GM23338 (cell line): ENCODE results near the gene WDR27. TPM values are rescaled to one million over a fixed set of nuclear protein-coding genes. Genes with fewer than 3 reads are reported as not detected.

Experiments
- ATAC-seq: fragments of 200-7000 bp; cut with Tn5 transposase; 3 replicates; pipeline ENCODE4 v1.9.1; 2020
- DNase-seq: peaks from one replicate; pipeline ENCODE4 v3.0.0-alpha.2; 2015; ENCODE audit warnings: low spot score
- H2AFZ ChIP-seq: fragments of 200-600 bp; sonication (generic); 2 replicates; pipeline ENCODE4 v1.8.0; 2016; ENCODE audit warnings: antibody characterized with exemption, mild to moderate bottlenecking, moderate library complexity
- H3F3A ChIP-seq: fragments of 200-600 bp; sonication (generic); replicated peaks from 2 replicates; pipeline ENCODE4 v1.8.0; 2017; ENCODE audit warnings: antibody characterized with exemption, mixed run types, low read depth
- H3K27ac ChIP-seq: fragments of 200-600 bp; sonication (generic); 2 replicates; pipeline ENCODE4 v1.6.1; 2016; ENCODE audit warnings: low read depth
- H3K27me3 ChIP-seq: fragments of 200-600 bp; sonication (generic); 2 replicates; pipeline ENCODE4 v1.8.0; 2016; ENCODE audit warnings: mild to moderate bottlenecking, mixed run types, moderate library complexity; ENCODE audit not compliant: insufficient read depth
- H3K36me3 ChIP-seq: fragments of 200-600 bp; sonication (generic); 2 replicates; pipeline ENCODE4 v1.8.0; 2016; ENCODE audit warnings: mild to moderate bottlenecking; ENCODE audit not compliant: insufficient read depth
- H3K4me1 ChIP-seq: fragments of 200-600 bp; sonication (generic); 2 replicates; pipeline ENCODE4 v1.8.0; 2016; ENCODE audit warnings: mild to moderate bottlenecking, moderate library complexity; ENCODE audit not compliant: insufficient read depth
- H3K4me2 ChIP-seq: fragments of 200-600 bp; sonication (generic); 2 replicates; pipeline ENCODE4 v1.7.1; 2017; ENCODE audit warnings: mixed run types
- H3K4me3 ChIP-seq: fragments of 200-600 bp; sonication (generic); 2 replicates; pipeline ENCODE4 v1.6.1; 2016; ENCODE audit warnings: mixed run types
- H3K79me2 ChIP-seq: fragments of 200-600 bp; sonication (generic); replicated peaks from 2 replicates; pipeline ENCODE4 v1.8.0; 2017; ENCODE audit warnings: mild to moderate bottlenecking; ENCODE audit not compliant: insufficient read depth
- H3K9me2 ChIP-seq: fragments of 200-600 bp; sonication (generic); 2 replicates; pipeline ENCODE4 v1.8.0; 2017; ENCODE audit not compliant: insufficient read depth
- H4K20me1 ChIP-seq: fragments of 200-600 bp; sonication (generic); replicated peaks from 2 replicates; pipeline ENCODE4 v1.8.0; 2017; ENCODE audit warnings: mild to moderate bottlenecking; ENCODE audit not compliant: insufficient read depth
- H3K27ac Mint-ChIP-seq: 2 replicates; pipeline ENCODE4 v1.8.0; 2020; ENCODE audit warnings: inconsistent platforms, mild to moderate bottlenecking, moderate library complexity, mixed read lengths
- H3K27me3 Mint-ChIP-seq: 3 replicates; pipeline ENCODE4 v1.8.0; 2022; ENCODE audit warnings: low read depth, mild to moderate bottlenecking, moderate library complexity, mixed read lengths, inconsistent platforms; ENCODE audit not compliant: insufficient read depth, poor library complexity
- H3K36me3 Mint-ChIP-seq: 3 replicates; pipeline ENCODE4 v1.8.0; 2021; ENCODE audit warnings: low read depth, mild to moderate bottlenecking, inconsistent platforms, moderate library complexity, mixed read lengths
- H3K4me1 Mint-ChIP-seq: 3 replicates; pipeline ENCODE4 v1.8.0; 2020; ENCODE audit warnings: mild to moderate bottlenecking, inconsistent platforms, mixed read lengths
- H3K4me3 Mint-ChIP-seq: 3 replicates; pipeline ENCODE4 v1.8.0; 2021; ENCODE audit warnings: moderate library complexity, mild to moderate bottlenecking, inconsistent platforms, mixed read lengths
- H3K9me3 Mint-ChIP-seq: 3 replicates; pipeline ENCODE4 v1.8.0; 2020; ENCODE audit warnings: moderate library complexity, mild to moderate bottlenecking, inconsistent platforms, mixed read lengths
- CREB1 ChIP-seq: fragments of 250-450 bp; sonication (Bioruptor Pico); IDR thresholded peaks from 2 replicates; pipeline ENCODE4 v1.5.0; 2020; ENCODE audit warnings: low read depth, mild to moderate bottlenecking, moderate library complexity
- CTCF ChIP-seq, 2 experiments: fragments of 200-600 bp in 1 of 2; sonication (generic) in 1 of 2; conservative IDR thresholded peaks; 2 replicates each; pipeline versions ENCODE4 v1.5.1 to v1.6.1; 2016 to 2017; ENCODE audit warnings: antibody characterized with exemption in 2 of 2, low read depth in 2 of 2, mild to moderate bottlenecking in 2 of 2, moderate library complexity in 1 of 2
- ETS1 ChIP-seq: IDR thresholded peaks from 2 replicates; pipeline ENCODE4 v1.6.1; 2016; ENCODE audit warnings: antibody characterized with exemption
- EZH2 ChIP-seq: fragments of 200-600 bp; sonication (generic); IDR thresholded peaks from one replicate; pipeline ENCODE4 v1.8.0; 2017; ENCODE audit warnings: antibody characterized with exemption, mild to moderate bottlenecking, low read depth; ENCODE audit not compliant: unreplicated experiment
- EZH2phosphoT487 ChIP-seq: fragments of 200-600 bp; sonication (generic); IDR thresholded peaks from one replicate; pipeline ENCODE4 v1.8.1; 2018; ENCODE audit warnings: antibody characterized with exemption; ENCODE audit not compliant: unreplicated experiment
- JUNB ChIP-seq: IDR thresholded peaks from one replicate; pipeline ENCODE4 v1.6.1; 2016; ENCODE audit warnings: antibody characterized with exemption; ENCODE audit not compliant: unreplicated experiment
- NANOG ChIP-seq: IDR thresholded peaks from 2 replicates; pipeline ENCODE4 v1.6.1; 2016; ENCODE audit warnings: antibody characterized with exemption, borderline replicate concordance
- POLR2AphosphoS5 ChIP-seq: IDR thresholded peaks from 2 replicates; pipeline ENCODE4 v1.6.1; 2016; ENCODE audit warnings: antibody characterized with exemption, low read depth
- REST ChIP-seq: IDR thresholded peaks from one replicate; pipeline ENCODE4 v1.6.1; 2018; ENCODE audit warnings: antibody characterized with exemption; ENCODE audit not compliant: unreplicated experiment
- STAT1 ChIP-seq: IDR thresholded peaks from one replicate; pipeline ENCODE4 v1.6.1; 2016; ENCODE audit warnings: antibody characterized with exemption; ENCODE audit not compliant: unreplicated experiment
- ZNF114 ChIP-seq: fragments of 250-450 bp; sonication (Bioruptor Pico); IDR thresholded peaks from 2 replicates; pipeline ENCODE4 v1.5.0; 2020; ENCODE audit warnings: mild to moderate bottlenecking, moderate library complexity
- ZNF331 ChIP-seq: fragments of 250-450 bp; sonication (Bioruptor Pico); IDR thresholded peaks from 2 replicates; pipeline ENCODE4 v1.5.0; 2020; ENCODE audit warnings: low read depth, mild to moderate bottlenecking, moderate library complexity
- ZNF462 ChIP-seq: fragments of 250-450 bp; sonication (Bioruptor Pico); IDR thresholded peaks from 2 replicates; pipeline ENCODE4 v1.5.0; 2020; ENCODE audit warnings: mild to moderate bottlenecking, moderate library complexity
- polyA plus RNA-seq: library from polyadenylated mRNA; unstranded; fragments of >200 nt; fragmentation: Nextera tagmentation; extraction: Ambion mirVana; gene quantifications from 2 replicates; pipeline ENCODE4 v1.2.1, GENCODE V29; 2016
- total RNA-seq: library from RNA; depleted of rRNA; stranded (reverse); fragments of >200 nt; shearing (Covaris generic); gene quantifications from 2 replicates; pipeline ENCODE4 v1.2.3, GENCODE V29; 2014

WDR27 gene
- total and polyA plus RNA-seq, 2 experiments from 2014 or later, result 55.3 to 80.4 TPM

- H3K9me2 ChIP-seq, result no peaks in the 10 kb centered on the region
- H3K9me3 Mint-ChIP-seq, result no peaks in the 10 kb centered on the region
- no peaks in the 10 kb centered on the region for H3K4me1 ChIP-seq
- H3F3A ChIP-seq, result no peaks in the 10 kb centered on the region
- H4K20me1 ChIP-seq, result no peaks in the 10 kb centered on the region
- H3K4me1 Mint-ChIP-seq, result no peaks in the 10 kb centered on the region
- DNase-seq (no peak), ATAC-seq (no peak)
- TF ChIP-seq ETS1 (no peak), CTCF (conservative IDR thresholded peaks at IDR 0.05; ENCODE audit: low read depth in 2 of 2) (no peak), REST (no peak), NANOG (no peak), STAT1 (no peak), ZNF114 (CRISPR knock-in tag) (no peak), EZH2phosphoT487 (no peak), ZNF331 (CRISPR knock-in tag) (no peak), CREB1 (CRISPR knock-in tag) (no peak), ZNF462 (no peak), POLR2AphosphoS5 (no peak), JUNB (no peak), EZH2 (no peak)
- H3K4me3 ChIP-seq, result no peak overlapping the region
- H3K79me2 ChIP-seq, result no peaks in the 10 kb centered on the region
- H3K27me3 Mint-ChIP-seq, result peaks cover 2% of the 10 kb centered on the region
- no peak overlapping the region for H2AFZ ChIP-seq
- no peaks in the 10 kb centered on the region for H3K36me3 ChIP-seq
- H3K27ac Mint-ChIP-seq, result no peak overlapping the region
- no peak overlapping the region for H3K4me3 Mint-ChIP-seq
- H3K27me3 ChIP-seq, result no peaks in the 10 kb centered on the region
- no peak overlapping the region for H3K4me2 ChIP-seq
- peaks cover 24% of the 10 kb centered on the region for H3K36me3 Mint-ChIP-seq
- H3K27ac ChIP-seq, result no peak overlapping the region
These were observed 54.8 kb downstream of the WDR27 start for GRCh38 chr6:169646906-169647567.
